Common myeloid progenitor, CD34-positive (primary cell): Measurements from ENCODE around the gene GLDC. TPM values are rescaled to one million over a fixed set of nuclear protein-coding genes. Genes with fewer than 3 reads are reported as not detected.
"Not testable (repeated sequence)": the region's sequence is repeated elsewhere in the genome, so short reads cannot be mapped to it uniquely, and the experiment has no call there.

ENCODE experiments used
- CTCF ChIA-PET: fragments of 350-600 bp; sonication (Branson Sonifier 250); formaldehyde crosslinking; loops from one replicate; lab custom pipeline; 2021; ENCODE audit warnings: antibody characterized with exemption; lab: Charles Lee
- POLR2A ChIA-PET: fragments of 350-600 bp; sonication (Branson Sonifier 250); formaldehyde crosslinking; loops from one replicate; lab custom pipeline; 2021; ENCODE audit warnings: antibody characterized with exemption; lab: Charles Lee
- DNase-seq, 3 donors: peaks; one replicate each; pipeline versions ENCODE4 v3.0.0 to v3.0.0-alpha.2; 2013
- H3K27ac ChIP-seq, 2 experiments: 1 replicate in 1 of 2; 2 replicates in 1 of 2; pipeline ENCODE4 v1.7.0; 2013; ENCODE audit warnings: inconsistent platforms in 2 of 2, low read length in 2 of 2, mild to moderate bottlenecking in 2 of 2, low read depth in 1 of 2, moderate library complexity in 1 of 2; ENCODE audit not compliant: severe bottlenecking in 2 of 2, insufficient read depth in 1 of 2, poor library complexity in 1 of 2
- H3K27me3 ChIP-seq, 5 experiments: replicated peaks in 2 of 5; 1 replicate in 3 of 5; 2 replicates in 2 of 5; pipeline versions ENCODE4 v1.6.1 to v1.7.0; 2013; ENCODE audit warnings: low read length in 4 of 5, mild to moderate bottlenecking in 2 of 5, moderate library complexity in 2 of 5, inconsistent platforms in 1 of 5; ENCODE audit not compliant: insufficient read depth in 5 of 5, control insufficient read depth in 4 of 5
- H3K36me3 ChIP-seq, 4 experiments: 1 replicate in 2 of 4; 2 replicates in 2 of 4; pipeline versions ENCODE4 v1.6.1 to v1.7.0; 2013; ENCODE audit warnings: low read length in 3 of 4, control low read depth in 1 of 4, mild to moderate bottlenecking in 1 of 4; ENCODE audit not compliant: control insufficient read depth in 4 of 4, insufficient read depth in 4 of 4
- H3K4me1 ChIP-seq, 4 experiments: 1 replicate in 3 of 4; 2 replicates in 1 of 4; pipeline versions ENCODE4 v1.6.1 to v1.7.1; 2013; ENCODE audit warnings: low read length in 3 of 4, mild to moderate bottlenecking in 3 of 4, control low read depth in 1 of 4, inconsistent platforms in 1 of 4, moderate library complexity in 1 of 4; ENCODE audit not compliant: control insufficient read depth in 4 of 4, insufficient read depth in 4 of 4; ENCODE audit errors: control extremely low read depth in 1 of 4
- H3K4me3 ChIP-seq, 7 experiments: 1 replicate in 4 of 7; 2 replicates in 3 of 7; pipeline versions ENCODE4 v1.5.1 to v1.7.0; 2013; ENCODE audit warnings: mild to moderate bottlenecking in 7 of 7, low read length in 6 of 7, moderate library complexity in 6 of 7, inconsistent platforms in 2 of 7, low read depth in 2 of 7, control low read depth in 1 of 7; ENCODE audit not compliant: insufficient read depth in 4 of 7, control insufficient read depth in 1 of 7; ENCODE audit errors: extremely low read depth in 1 of 7
- H3K9me3 ChIP-seq, 5 experiments: 1 replicate in 4 of 5; 2 replicates in 1 of 5; pipeline versions ENCODE4 v1.6.1 to v1.7.1; 2013; ENCODE audit warnings: low read length in 4 of 5, mild to moderate bottlenecking in 2 of 5, inconsistent platforms in 1 of 5, low read depth in 1 of 5, moderate library complexity in 1 of 5; ENCODE audit not compliant: control insufficient read depth in 4 of 5, insufficient read depth in 2 of 5; ENCODE audit errors: control extremely low read depth in 1 of 5
- WGBS: methylation state at CpG from one replicate; pipeline ENCODE4 v1.1.5; 2013; ENCODE audit not compliant: insufficient coverage; 5-methylcytosine and 5-hydroxymethylcytosine counted together
- polyA plus RNA-seq: library from polyadenylated mRNA; unstranded; fragments of 120-200 nt; gene quantifications from one replicate; pipeline ENCODE4 v1.2.1, GENCODE V29; 2013

GLDC gene
- polyA plus RNA-seq = 0.07 TPM

GRCh38 chr9:6645355-6646292, at the start of gene GLDC:
TSS of gene GLDC (minus strand) at chr9:6645729. CDS start at chr9:6645499, 230 bp downstream.
- peaks cover 19 to 86% (median 42%) of the 10 kb centered on the region in 5 experiments for H3K27me3 ChIP-seq
- ChIA-PET POLR2A (interaction anchor here (0.7 kb wide), 1 partner anchor 71 kb away, joined by 3 read pairs; no protein-coding TSS in a partner anchor), CTCF (interaction anchor here (0.7 kb wide), 1 partner anchor 464 kb away, joined by 3 read pairs; no protein-coding TSS in a partner anchor)
- H3K36me3 ChIP-seq = no peaks in the 10 kb centered on the region
- H3K27ac ChIP-seq = no peak within 1 kb of the TSS
- DNase-seq = peak in 2 of 3 donors; percentile 36 to 50
- peak within 1 kb of the TSS in 5 of 7 experiments; percentile 19 to 66 (median 41) for H3K4me3 ChIP-seq
- WGBS = 2% methylated on average over 49 of the region's 68 CpGs
- H3K4me1 ChIP-seq = peaks cover 0 to 21% (median 11%) of the 10 kb centered on the region in 4 experiments
- no peaks in the 10 kb centered on the region for H3K9me3 ChIP-seq

DNA sequence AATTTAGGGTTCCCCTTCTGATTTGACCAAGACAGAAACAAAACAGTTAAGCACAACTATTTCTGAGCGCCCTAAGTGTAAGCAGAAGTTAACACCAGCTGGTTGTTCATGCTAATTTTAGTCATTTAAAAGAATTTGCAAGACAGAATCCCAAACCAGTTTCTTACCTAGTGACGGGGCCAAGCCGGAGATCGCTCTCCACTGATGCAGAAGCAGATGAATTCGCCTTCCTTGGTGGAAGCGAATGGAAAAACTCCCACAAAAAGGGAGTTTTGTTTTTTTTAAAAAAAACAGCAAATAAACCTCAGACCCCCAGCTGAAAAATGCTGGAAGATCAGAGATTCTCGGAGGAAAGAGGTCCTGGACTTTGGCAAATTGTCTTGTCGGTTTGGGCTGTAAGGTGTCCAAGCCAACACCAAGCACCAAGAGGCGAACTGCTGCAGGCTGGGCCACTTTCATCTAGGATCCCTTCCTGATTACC, 47.4 kb upstream of the GLDC start:
- Histone ChIP-seq H3K27me3 (no peaks in the 10 kb centered on the region), H3K4me3 (no peak overlapping the region), H3K9me3 (no peaks in the 10 kb centered on the region), H3K4me1 (peaks cover 0 to 26% (median 5%) of the 10 kb centered on the region in 4 experiments), H3K27ac (no peak overlapping the region), H3K36me3 (no peaks in the 10 kb centered on the region)
- WGBS = 95% methylated on average over 8 of the region's 9 CpGs
- CTCF ChIA-PET = interaction anchor here (1.0 to 1.1 kb wide), 2 partner anchors 11 to 26 kb away, joined by 3 to 4 read pairs; no protein-coding TSS in a partner anchor
- POLR2A ChIA-PET = no interaction called here
- no peak for DNase-seq

DNA sequence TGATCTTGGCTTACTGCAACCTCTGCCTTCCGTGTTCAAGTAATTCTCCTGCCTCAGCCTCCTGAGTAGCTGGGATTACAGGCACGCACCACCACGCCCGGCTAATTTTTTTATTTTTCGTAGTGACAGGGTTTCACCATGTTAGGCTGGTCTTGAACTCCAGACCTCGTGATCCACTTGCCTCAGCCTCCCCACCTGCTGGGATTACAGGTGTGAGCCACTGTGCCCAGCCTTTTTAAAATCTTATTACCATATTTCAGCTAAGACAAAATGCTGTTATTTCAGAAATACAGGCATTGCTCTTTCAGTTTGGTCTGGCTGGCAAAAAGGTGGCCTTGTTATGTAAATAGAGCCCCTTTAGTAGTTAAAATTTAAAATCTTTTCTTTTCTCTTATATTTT, 46.9 kb upstream of the GLDC start:
- H3K4me1 ChIP-seq = peaks cover 0 to 26% (median 5%) of the 10 kb centered on the region in 4 experiments
- no peaks in the 10 kb centered on the region for H3K27me3 ChIP-seq
- ChIA-PET POLR2A (no interaction called here), CTCF (interaction anchor here (1.0 to 1.1 kb wide), 3 partner anchors 11 to 107 kb away, joined by 3 to 4 read pairs (median 3); no protein-coding TSS in a partner anchor)
- WGBS = 100% methylated on average over 6 of the region's 6 CpGs
- DNase-seq = no peak
- H3K36me3 ChIP-seq = no peaks in the 10 kb centered on the region
- H3K4me3 ChIP-seq = no peak overlapping the region
- H3K9me3 ChIP-seq = no peaks in the 10 kb centered on the region
- no peak overlapping the region for H3K27ac ChIP-seq

- H3K9me3 ChIP-seq, H3K27me3 ChIP-seq, POLR2A ChIA-PET, H3K36me3 ChIP-seq, H3K4me3 ChIP-seq, H3K27ac ChIP-seq, DNase-seq: not testable (repeated sequence)
- 98% methylated on average over 7 of the region's 7 CpGs for WGBS
- CTCF ChIA-PET = interaction anchor here (1.0 kb wide), 1 partner anchor 49 kb away, joined by 3 read pairs; no protein-coding TSS in a partner anchor
- peaks cover 0 to 26% (median 5%) of the 10 kb centered on the region in 4 experiments for H3K4me1 ChIP-seq
Measured at GRCh38 chr9:6690675-6691070, 45.1 kb upstream of the GLDC start.

DNA sequence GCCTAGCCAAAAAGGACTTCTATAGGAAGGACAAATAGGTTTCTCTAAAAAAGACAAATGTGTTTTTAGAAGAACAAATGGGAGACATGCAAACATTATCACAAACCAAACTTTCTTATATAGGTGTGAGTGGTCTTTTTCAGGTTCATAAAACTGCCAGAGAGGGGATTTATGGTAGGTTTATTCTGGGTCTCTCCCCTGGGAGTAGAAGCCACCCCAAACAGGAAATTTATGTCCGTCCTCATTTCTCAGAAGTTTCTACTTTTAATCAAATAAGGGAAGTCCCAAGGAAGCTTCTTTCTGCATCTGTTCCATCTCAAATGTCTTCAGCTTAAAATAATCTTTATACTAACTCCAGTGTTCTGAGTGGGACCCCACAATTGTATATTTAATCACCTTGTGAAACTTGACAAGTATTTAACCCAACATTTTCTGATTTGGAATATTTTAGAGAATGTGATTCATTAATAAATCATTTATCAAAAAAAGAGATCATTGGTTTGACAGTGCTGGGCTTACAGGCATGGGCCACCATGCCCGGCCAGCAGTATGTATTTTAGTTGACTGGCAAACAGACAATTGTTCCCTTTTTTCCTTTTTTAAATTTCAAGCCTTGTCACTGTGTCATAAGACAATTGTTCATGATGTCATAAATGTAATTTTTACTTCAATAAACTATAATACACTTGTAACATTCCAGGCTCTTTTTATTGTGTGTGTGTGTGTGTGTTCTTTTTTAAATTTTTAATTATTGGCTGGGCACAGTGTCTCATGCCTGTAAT, 44.6 kb upstream of the GLDC start:
- Histone ChIP-seq H3K4me3 (no peak overlapping the region), H3K9me3 (no peaks in the 10 kb centered on the region), H3K36me3 (no peaks in the 10 kb centered on the region), H3K27ac (peak overlapping the region in 1 of 2 experiments; percentile 40), H3K27me3 (no peaks in the 10 kb centered on the region), H3K4me1 (peaks cover 0 to 26% (median 5%) of the 10 kb centered on the region in 4 experiments)
- 0% methylated on average over 1 of the region's 2 CpGs for WGBS
- peak in 2 of 3 donors; percentile 29 to 46 for DNase-seq
- CTCF ChIA-PET = interaction anchor here (1.0 to 2.3 kb wide), 3 partner anchors 10 to 105 kb away, joined by 3 to 7 read pairs (median 3); no protein-coding TSS in a partner anchor
- POLR2A ChIA-PET = no interaction called here

DNA sequence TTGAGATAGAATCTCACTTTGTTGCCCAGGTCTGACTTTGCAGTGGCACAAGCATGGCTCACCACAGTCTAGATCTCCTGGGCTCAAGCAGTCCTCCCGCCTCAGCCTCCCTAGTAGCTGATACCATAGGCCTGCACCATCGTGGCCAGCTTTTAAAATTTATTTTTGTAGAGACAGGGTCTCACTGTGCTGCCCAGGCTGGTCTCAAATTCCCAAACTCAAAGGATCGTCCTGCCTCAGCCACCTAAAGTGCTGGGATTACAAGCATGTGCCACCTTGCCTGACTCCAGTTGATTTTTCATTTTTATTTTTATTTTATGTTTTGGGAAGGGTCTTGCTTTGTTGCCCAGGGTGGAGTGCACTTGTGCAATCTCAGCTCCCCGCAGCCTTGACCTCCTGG, 41.7 kb upstream of the GLDC start:
- ChIA-PET POLR2A (no interaction called here), CTCF (interaction anchor here (1.1 to 1.7 kb wide), 4 partner anchors 20 to 334 kb away, joined by 3 to 8 read pairs (median 4); no protein-coding TSS in a partner anchor)
- H3K27ac ChIP-seq = no peak overlapping the region
- H3K4me3 ChIP-seq = no peak overlapping the region
- DNase-seq = no peak
- H3K36me3 ChIP-seq = no peaks in the 10 kb centered on the region
- H3K9me3 ChIP-seq = no peaks in the 10 kb centered on the region
- WGBS = 100% methylated on average over 3 of the region's 4 CpGs
- no peaks in the 10 kb centered on the region for H3K27me3 ChIP-seq
- H3K4me1 ChIP-seq = peaks cover 2 to 30% (median 9%) of the 10 kb centered on the region in 4 experiments
